Measurements from ENCODE around the gene RPTOR.
A peak's percentile ranks its signal among the peaks of the same experiment; 100 is the strongest.

Gene RPTOR

GRCh38 chr17:80822700-80823410, 278.2 kb downstream of the RPTOR start:
- peak; percentile 12 to 47 for DNase-seq (ENCODE audit: low read depth in 1 of 2, low spot score in 1 of 2)
- Histone ChIP-seq H3K4me3 (replicated peaks; ENCODE audit: insufficient read depth, low read length) (no peak overlapping the region), H3K27me3 (ENCODE audit: insufficient read depth, poor library complexity, severe bottlenecking) (no peaks in the 10 kb centered on the region), H3K27ac (replicated peaks) (no peak overlapping the region)
- TF ChIP-seq REST (IDR thresholded peaks at IDR 0.05; ENCODE audit: insufficient replicate concordance, low read depth) (no peak), GABPA (IDR thresholded peaks at IDR 0.05; ENCODE audit: low read depth) (no peak), POLR2AphosphoS5 (IDR thresholded peaks at IDR 0.05; ENCODE audit: low read depth) (peak; percentile 41; the same call in 1 of the 2 replicates)

- Histone ChIP-seq H3K27ac (replicated peaks) (no peak overlapping the region), H3K4me3 (replicated peaks; ENCODE audit: insufficient read depth, low read length) (no peak overlapping the region), H3K27me3 (ENCODE audit: insufficient read depth, poor library complexity, severe bottlenecking) (no peaks in the 10 kb centered on the region)
- no peak for DNase-seq (ENCODE audit: low read depth in 1 of 2, low spot score in 1 of 2)
- TF ChIP-seq CTCF (IDR thresholded peaks at IDR 0.05; ENCODE audit: insufficient read depth, low read length), result no peak
- TF ChIP-seq SPI1 (IDR thresholded peaks at IDR 0.05; ENCODE audit: borderline replicate concordance, low read depth), result no peak
- no peak for TF ChIP-seq REST (IDR thresholded peaks at IDR 0.05; ENCODE audit: insufficient replicate concordance, low read depth)
- no peak for TF ChIP-seq POLR2AphosphoS5 (IDR thresholded peaks at IDR 0.05; ENCODE audit: low read depth)
Observed at GRCh38 chr17:80824549-80825470, 280.2 kb downstream of the RPTOR start.

GRCh38 chr17:80825471-80826345, 281.1 kb downstream of the RPTOR start:
- no peak for DNase-seq (ENCODE audit: low read depth in 1 of 2, low spot score in 1 of 2)
- no peaks in the 10 kb centered on the region for H3K27me3 ChIP-seq (ENCODE audit: insufficient read depth, poor library complexity, severe bottlenecking)
- no peak overlapping the region for H3K4me3 ChIP-seq (replicated peaks; ENCODE audit: insufficient read depth, low read length)
- TF ChIP-seq POLR2AphosphoS5 (IDR thresholded peaks at IDR 0.05; ENCODE audit: low read depth), result no peak
- H3K27ac ChIP-seq (replicated peaks), result no peak overlapping the region

GRCh38 chr17:80826346-80826954, 281.8 kb downstream of the RPTOR start:
- no peak overlapping the region for H3K4me3 ChIP-seq (replicated peaks; ENCODE audit: insufficient read depth, low read length)
- H3K27ac ChIP-seq (replicated peaks), result no peak overlapping the region
- DNase-seq (ENCODE audit: low read depth in 1 of 2, low spot score in 1 of 2), result no peak
- H3K27me3 ChIP-seq (ENCODE audit: insufficient read depth, poor library complexity, severe bottlenecking), result no peaks in the 10 kb centered on the region
- no peak for TF ChIP-seq POLR2AphosphoS5 (IDR thresholded peaks at IDR 0.05; ENCODE audit: low read depth)
- TF ChIP-seq CTCF (IDR thresholded peaks at IDR 0.05; ENCODE audit: insufficient read depth, low read length), result no peak
- TF ChIP-seq GABPA (IDR thresholded peaks at IDR 0.05; ENCODE audit: low read depth), result no peak
- TF ChIP-seq SPI1 (IDR thresholded peaks at IDR 0.05; ENCODE audit: borderline replicate concordance, low read depth), result no peak
